Immature natural killer cell (primary cell): ENCODE measurements around the gene CALML4. TPM values are rescaled to one million over a fixed set of nuclear protein-coding genes. Genes with fewer than 3 reads are reported as not detected.
"Not testable (repeated sequence)": the region's sequence is repeated elsewhere in the genome, so short reads cannot be mapped to it uniquely, and the experiment has no call there.

ENCODE experiments used
- DNase-seq, 3 donors: peaks; one replicate each; pipeline ENCODE4 v3.0.0; 2022; ENCODE audit warnings: mixed read lengths in 1 of 3
- H3K27ac Mint-ChIP-seq, 6 donors: one replicate each; pipeline ENCODE4 v1.8.0; 2020; ENCODE audit warnings: mixed read lengths in 6 of 6, mild to moderate bottlenecking in 5 of 6, inconsistent platforms in 4 of 6, moderate library complexity in 3 of 6
- H3K27me3 Mint-ChIP-seq, 3 donors: one replicate each; pipeline ENCODE4 v1.8.0; 2020 to 2021; ENCODE audit warnings: low read depth in 3 of 3, mild to moderate bottlenecking in 3 of 3, mixed read lengths in 3 of 3, moderate library complexity in 3 of 3, inconsistent platforms in 1 of 3
- H3K36me3 Mint-ChIP-seq, 3 donors: one replicate each; pipeline ENCODE4 v1.8.0; 2020; ENCODE audit warnings: mixed read lengths in 3 of 3, inconsistent platforms in 2 of 3, mild to moderate bottlenecking in 2 of 3
- H3K4me1 Mint-ChIP-seq, 2 donors: one replicate each; pipeline ENCODE4 v1.8.0; 2020; ENCODE audit warnings: inconsistent platforms in 2 of 2, mild to moderate bottlenecking in 2 of 2, mixed read lengths in 2 of 2, moderate library complexity in 1 of 2
- H3K4me3 Mint-ChIP-seq, 5 donors: one replicate each; pipeline ENCODE4 v1.8.0; 2020; ENCODE audit warnings: mild to moderate bottlenecking in 5 of 5, mixed read lengths in 5 of 5, inconsistent platforms in 3 of 5, moderate library complexity in 3 of 5
- H3K9me3 Mint-ChIP-seq, 6 donors: one replicate each; pipeline ENCODE4 v1.8.0; 2020; ENCODE audit warnings: mild to moderate bottlenecking in 6 of 6, mixed read lengths in 6 of 6, inconsistent platforms in 4 of 6, moderate library complexity in 3 of 6
- polyA plus RNA-seq, 3 donors: library from polyadenylated mRNA; unstranded; fragments of 300-500 nt; fragmentation: Illumina TruSeq; gene quantifications; one replicate each; pipeline ENCODE4 v1.2.3, GENCODE V29; 2021

CALML4 gene
- polyA plus RNA-seq, 3 donors from 2014 or later, result 0.37 to 4.2 TPM; not detected in 1

DNA sequence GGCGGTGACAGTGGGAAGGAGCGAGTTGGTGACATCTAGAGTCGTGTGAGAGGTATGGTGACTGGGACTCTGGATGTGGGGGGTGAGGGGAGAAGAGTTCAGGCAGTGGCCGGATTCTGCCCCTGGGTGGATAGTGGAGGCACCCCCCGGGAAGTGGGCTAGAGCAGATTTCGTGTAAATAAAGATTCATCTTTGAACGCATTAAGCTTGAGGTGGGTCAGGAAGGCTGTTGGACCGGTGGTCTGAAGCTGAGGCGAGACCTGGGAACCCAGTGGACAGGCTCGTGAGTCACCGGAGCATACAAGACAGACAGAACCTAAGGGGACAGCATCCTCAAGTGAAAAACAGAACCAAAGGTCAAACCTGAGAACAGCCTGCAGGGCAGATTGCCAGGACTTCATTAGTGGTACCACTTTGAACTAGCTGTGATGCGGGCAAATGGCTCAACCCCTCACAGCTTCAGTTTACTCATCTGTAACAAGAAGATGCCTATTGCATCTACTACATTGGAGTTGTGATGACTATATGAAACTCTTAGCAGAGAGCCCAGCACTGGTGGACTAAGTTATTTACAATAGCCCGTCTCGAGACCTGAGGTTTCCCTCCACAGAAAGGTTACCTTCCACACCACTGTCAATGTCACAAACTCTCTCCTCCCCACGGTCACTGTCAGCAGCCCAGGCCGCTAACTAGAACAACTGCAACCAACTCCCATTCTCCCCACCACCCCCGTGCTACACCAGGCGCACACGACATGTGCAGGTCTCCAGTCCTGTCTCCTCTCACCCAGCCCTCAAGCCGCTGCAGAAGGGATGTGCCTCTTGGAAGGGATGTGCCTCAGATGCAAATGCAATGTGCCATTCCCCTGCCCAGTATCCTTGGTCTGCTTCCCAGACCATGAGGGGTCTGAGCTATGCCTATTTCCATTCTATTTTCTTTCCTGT lies 25.3 kb upstream of the CALML4 start:
- Mint-ChIP-seq H3K36me3 (no peaks in the 10 kb centered on the region), H3K27ac (peak overlapping the region; percentile 29 to 92 (median 82)), H3K4me1 (peaks cover 24% of the 10 kb centered on the region in 2 donors), H3K27me3 (peaks cover 8 to 12% (median 10%) of the 10 kb centered on the region in 3 donors), H3K4me3 (peak overlapping the region; percentile 90 to 95 (median 94)), H3K9me3 (no peaks in the 10 kb centered on the region)
- DNase-seq, result no peak

DNA sequence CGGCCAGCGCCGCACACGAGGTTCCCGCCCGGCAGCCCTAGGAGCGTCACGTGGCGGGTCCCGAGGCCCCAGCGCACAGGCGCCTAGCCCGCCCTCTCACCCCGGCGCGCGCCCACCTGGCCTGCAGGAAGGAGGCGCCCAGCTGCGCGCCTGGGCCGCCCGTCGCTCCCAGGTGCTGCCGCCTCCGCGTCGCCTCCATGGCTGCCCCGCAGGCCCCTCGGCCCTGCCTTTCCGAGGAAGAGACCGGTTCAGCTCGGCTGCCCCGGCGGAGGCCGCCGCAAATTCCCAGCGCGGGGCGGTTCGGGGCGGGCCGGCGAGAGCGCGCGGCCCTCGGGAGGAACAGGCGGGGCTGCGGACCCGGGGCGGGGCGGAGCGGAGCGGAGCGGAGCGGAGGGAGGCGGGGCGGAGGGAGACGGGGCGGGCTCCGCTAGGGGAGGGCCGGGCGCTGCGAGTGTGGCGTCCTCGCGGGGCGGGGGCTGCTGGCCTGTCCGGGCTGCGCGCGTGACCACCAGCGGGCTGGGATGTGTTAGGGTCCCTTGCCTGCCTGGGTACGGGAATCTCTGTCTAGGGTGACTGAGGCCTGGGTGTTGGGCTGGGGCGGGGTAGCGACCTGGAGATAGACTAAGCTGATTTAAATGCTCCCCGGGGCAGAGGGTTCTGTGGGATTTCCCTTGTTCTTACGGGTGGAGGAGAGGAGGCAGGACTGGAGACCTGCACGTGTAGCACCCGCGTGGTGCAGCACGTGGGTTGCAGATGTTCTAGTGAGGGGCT lies 24.4 kb upstream of the CALML4 start, which contains the start of gene CLN6:
Gene CLN6, minus strand, starts transcription at position 343 of the 771 bp plus-strand sequence. Its CDS starts 144 bp downstream, at position 199.
- H3K36me3 Mint-ChIP-seq, result no peaks in the 10 kb centered on the region
- H3K27me3 Mint-ChIP-seq, result peaks cover 6 to 9% (median 8%) of the 10 kb centered on the region in 3 donors
- H3K4me1 Mint-ChIP-seq, result peaks cover 31 to 32% of the 10 kb centered on the region in 2 donors
- peak; percentile 80 to 85 (median 83) for DNase-seq
- H3K9me3 Mint-ChIP-seq, result no peaks in the 10 kb centered on the region
- peak within 1 kb of the TSS; percentile 90 to 95 (median 94) for H3K4me3 Mint-ChIP-seq
- H3K27ac Mint-ChIP-seq, result peak within 1 kb of the TSS; percentile 29 to 92 (median 82)

DNA sequence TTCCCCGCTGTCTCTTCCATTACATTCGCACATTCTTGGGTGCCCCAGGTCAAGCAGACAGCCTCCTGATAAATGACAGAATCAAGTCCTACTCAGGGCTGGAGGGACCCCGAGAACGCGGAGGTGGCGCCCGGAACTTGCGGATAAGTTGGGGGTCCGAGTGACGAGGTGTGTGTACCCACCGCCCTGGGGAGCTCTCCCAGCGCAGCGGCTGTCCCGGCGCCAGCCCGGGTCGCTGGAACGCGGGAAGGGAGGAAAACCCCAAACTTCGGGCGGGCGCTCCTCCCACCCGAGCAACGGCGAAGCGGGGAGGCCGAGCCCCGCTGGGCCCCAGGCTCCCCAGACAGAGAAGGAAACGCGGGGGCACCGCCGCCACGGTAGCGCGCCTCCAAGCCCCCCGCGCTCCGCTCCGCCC lies 23.8 kb upstream of the CALML4 start:
- Mint-ChIP-seq H3K4me3 (peak overlapping the region; percentile 85 to 95 (median 88)), H3K9me3 (no peaks in the 10 kb centered on the region), H3K36me3 (no peaks in the 10 kb centered on the region), H3K27me3 (peaks cover 4 to 9% (median 8%) of the 10 kb centered on the region in 3 donors), H3K27ac (peak overlapping the region; percentile 14 to 81 (median 74)), H3K4me1 (peaks cover 32 to 33% of the 10 kb centered on the region in 2 donors)
- no peak for DNase-seq

DNA sequence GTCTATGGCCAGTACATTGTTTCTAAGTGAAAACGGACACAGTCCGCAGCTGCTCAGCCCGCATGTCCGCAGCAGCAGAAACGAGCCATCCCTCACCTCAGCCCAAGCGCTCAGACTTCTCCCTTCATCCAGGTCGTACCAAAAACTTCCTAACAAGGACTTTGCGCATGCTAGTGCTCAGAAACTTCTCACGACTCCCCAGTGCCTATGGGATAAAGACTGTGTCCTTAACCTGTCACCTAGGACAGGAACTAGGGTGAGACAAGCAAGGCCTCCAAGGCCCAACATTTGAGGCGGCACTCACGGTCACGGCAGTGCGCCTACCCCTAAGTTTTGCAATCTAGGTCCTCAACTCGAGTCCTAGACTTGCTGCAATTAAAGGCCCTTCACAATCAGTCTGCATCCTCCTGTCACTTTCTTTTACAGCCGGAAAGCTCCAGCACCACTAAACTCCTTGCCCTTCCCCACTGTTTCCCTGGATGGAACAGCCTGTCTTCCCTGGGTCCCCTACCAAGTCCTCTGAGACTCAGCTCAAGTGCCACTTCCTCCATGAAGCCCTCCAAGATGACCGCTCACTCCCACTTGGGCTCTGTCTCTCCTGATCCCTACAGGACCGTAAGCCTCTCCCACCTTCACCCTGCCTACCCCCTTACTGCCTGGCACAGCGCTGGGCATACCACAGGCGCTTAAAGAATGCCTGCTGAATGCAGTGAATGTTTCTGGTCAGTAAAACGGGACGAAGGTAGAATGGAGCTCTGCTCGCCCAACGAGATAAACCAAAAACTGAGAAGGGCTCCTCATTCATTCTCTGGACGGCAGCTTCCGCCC lies 23.2 kb upstream of the CALML4 start:
- H3K36me3 Mint-ChIP-seq, result no peaks in the 10 kb centered on the region
- H3K4me1 Mint-ChIP-seq, result peaks cover 32 to 33% of the 10 kb centered on the region in 2 donors
- peak overlapping the region; percentile 14 to 81 (median 74) for H3K27ac Mint-ChIP-seq
- DNase-seq, result no peak
- peaks cover 4 to 8% (median 7%) of the 10 kb centered on the region in 3 donors for H3K27me3 Mint-ChIP-seq
- no peaks in the 10 kb centered on the region for H3K9me3 Mint-ChIP-seq
- peak overlapping the region; percentile 85 to 95 (median 88) for H3K4me3 Mint-ChIP-seq

DNA sequence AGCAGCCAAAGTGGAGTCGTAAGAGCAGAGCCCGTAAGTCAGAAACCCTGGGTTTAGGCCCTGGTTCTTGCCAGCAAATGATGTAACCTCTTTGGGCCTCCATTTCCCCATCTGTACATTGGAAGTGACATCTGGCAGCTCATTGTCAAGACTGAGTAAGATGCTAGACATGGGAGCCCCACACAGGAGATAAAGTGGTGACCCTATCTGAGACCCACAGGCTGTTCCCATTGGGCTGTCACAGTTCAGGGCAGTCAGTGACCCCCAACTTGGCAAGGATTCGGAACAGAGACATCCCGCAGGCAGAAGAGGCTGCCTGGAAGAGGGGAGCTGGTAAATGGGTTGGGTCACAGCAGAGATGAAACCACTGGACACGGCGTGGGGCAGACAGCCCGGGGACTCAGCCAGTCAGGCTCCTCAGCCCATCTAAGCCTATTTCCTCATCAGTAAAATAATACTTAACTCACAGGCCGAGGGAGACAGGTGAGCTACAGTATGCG lies 22.6 kb upstream of the CALML4 start:
- DNase-seq, result no peak
- peak overlapping the region; percentile 85 to 95 (median 88) for H3K4me3 Mint-ChIP-seq
- no peaks in the 10 kb centered on the region for H3K36me3 Mint-ChIP-seq
- H3K27me3 Mint-ChIP-seq, result peaks cover 4 to 8% (median 7%) of the 10 kb centered on the region in 3 donors
- no peaks in the 10 kb centered on the region for H3K9me3 Mint-ChIP-seq
- H3K4me1 Mint-ChIP-seq, result peaks cover 32 to 33% of the 10 kb centered on the region in 2 donors
- H3K27ac Mint-ChIP-seq, result peak overlapping the region in 1 of 6 donors; percentile 39

DNA sequence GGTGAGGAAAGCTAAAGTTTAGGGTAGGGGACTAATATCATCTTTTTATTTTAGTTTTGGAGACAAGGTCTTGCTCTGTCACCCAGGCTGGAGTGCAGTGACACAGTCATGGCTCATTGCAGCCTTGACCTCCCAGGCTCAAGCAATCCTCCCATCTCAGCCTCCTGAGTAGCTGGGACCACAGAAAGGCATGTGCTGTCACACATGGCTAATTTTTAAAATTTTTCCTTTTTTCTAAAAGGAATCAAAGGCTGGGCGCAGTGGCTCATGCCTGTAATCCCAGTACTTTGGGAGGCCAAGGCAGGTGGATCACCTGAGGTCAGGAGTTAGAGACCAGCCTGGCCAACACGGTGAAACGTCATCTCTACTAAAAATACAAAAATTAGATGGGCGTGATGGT lies 20.3 kb upstream of the CALML4 start:
- DNase-seq, H3K9me3 Mint-ChIP-seq, H3K36me3 Mint-ChIP-seq, H3K4me3 Mint-ChIP-seq, H3K27me3 Mint-ChIP-seq: not testable (repeated sequence)
- Mint-ChIP-seq H3K27ac (peak overlapping the region in 1 of 6 donors; percentile 5), H3K4me1 (peaks cover 29 to 33% of the 10 kb centered on the region in 2 donors)

DNA sequence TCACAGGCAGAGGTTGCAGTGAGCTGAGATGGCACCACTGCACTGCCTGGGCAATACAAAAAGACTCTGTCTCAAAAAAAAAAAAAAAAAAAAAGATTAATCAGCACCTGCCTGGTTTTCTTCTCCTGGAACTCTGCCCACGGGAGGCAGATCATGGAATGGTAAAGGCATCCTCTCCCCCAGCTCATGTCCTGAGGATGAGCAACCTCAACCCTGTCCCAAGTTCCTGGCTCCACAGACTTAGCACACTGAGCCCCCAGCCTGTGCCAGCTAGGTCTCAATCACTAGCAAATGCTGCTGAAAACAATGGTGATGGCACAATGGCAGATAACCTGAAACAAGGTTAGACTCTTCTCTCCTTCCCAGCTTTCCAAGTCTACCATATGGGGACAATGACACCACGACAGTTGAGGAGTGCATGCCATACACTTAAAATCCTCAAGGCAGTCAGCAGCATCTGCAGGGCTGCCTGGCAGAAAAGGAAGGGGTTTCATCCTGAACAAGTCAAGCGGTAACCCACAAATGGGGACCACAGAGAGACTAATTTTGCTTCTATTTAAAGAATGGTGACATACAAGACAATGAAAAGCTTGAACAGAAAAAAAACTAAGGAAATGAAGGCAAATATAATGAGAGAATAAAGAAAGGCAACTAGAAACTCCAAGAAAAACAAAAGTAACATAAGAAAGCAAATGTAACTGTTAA lies 19.6 kb upstream of the CALML4 start:
- Mint-ChIP-seq H3K27me3 (peaks cover 0 to 2% (median 0%) of the 10 kb centered on the region in 3 donors), H3K9me3 (no peaks in the 10 kb centered on the region), H3K27ac (no peak overlapping the region), H3K36me3 (no peaks in the 10 kb centered on the region), H3K4me3 (no peak overlapping the region), H3K4me1 (peaks cover 23 to 27% of the 10 kb centered on the region in 2 donors)
- DNase-seq, result no peak

DNA sequence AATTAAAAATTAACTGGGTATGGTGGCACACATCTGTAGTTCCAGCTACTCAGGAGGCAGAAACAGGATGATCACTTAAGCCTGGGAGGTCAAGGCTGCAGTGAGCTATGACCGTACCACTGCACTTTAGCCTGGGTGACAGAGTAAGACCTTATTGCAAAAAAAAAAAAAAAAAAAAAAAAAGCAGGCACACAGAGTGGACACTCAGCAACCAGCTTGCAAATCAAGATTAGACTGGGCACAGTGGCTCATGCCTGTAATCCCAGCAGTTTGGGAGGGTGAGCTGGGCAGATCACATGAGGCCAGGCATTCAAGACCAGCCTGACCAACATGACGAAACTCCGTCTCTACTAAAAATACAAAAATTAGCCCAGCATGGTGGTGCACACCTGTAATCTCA lies 19.0 kb upstream of the CALML4 start:
- Mint-ChIP-seq H3K4me1 (peaks cover 23 to 26% of the 10 kb centered on the region in 2 donors), H3K27ac (no peak overlapping the region), H3K27me3 (peaks cover 0 to 2% (median 0%) of the 10 kb centered on the region in 3 donors), H3K4me3 (no peak overlapping the region), H3K9me3 (no peaks in the 10 kb centered on the region), H3K36me3 (no peaks in the 10 kb centered on the region)
- DNase-seq, result no peak

DNA sequence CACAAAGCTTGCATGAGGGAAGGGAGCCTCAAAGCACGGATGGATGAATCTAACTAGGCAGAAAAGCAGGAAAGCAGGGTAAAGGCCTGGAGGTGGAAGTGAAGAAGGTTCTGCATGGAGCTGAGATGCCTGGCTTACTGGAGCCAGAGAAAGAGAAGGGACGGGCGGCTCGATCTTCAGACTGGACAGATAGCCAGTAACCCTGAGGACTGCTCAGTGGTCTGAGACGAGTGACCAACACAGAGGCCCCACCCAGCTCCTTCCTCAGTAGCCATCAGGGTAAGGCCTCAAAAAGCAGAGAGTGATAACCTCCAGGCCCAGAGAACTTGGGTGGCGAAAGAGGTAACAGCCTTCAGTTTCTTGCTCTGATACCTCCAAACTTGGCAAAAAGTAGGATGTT lies 18.0 kb upstream of the CALML4 start:
- no peak overlapping the region for H3K4me3 Mint-ChIP-seq
- H3K27ac Mint-ChIP-seq, result peak overlapping the region in 1 of 6 donors; percentile 26
- DNase-seq, result no peak
- peaks cover 15 to 18% of the 10 kb centered on the region in 2 donors for H3K4me1 Mint-ChIP-seq
- peaks cover 0 to 2% (median 0%) of the 10 kb centered on the region in 3 donors for H3K27me3 Mint-ChIP-seq
- no peaks in the 10 kb centered on the region for H3K9me3 Mint-ChIP-seq
- H3K36me3 Mint-ChIP-seq, result peaks cover 0 to 3% (median 0%) of the 10 kb centered on the region in 3 donors

DNA sequence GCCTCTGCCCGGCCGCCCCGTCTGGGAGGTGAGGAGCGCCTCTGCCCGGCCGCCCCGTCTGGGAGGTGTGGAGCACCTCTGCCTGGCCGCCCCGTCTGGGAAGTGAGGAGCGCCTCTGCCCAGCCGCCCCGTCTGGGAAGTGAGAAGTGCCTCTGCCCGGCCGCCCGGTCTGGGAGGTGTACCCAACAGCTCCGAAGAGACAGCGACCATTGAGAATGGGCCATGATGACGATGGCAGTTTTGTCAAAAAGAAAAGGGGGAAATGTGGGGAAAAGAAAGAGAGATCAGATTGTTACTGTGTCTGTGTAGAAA lies 17.3 kb upstream of the CALML4 start:
- not testable (repeated sequence) for H3K4me3 Mint-ChIP-seq, H3K36me3 Mint-ChIP-seq, H3K27ac Mint-ChIP-seq, H3K27me3 Mint-ChIP-seq, DNase-seq, H3K9me3 Mint-ChIP-seq
- peaks cover 9 to 11% of the 10 kb centered on the region in 2 donors for H3K4me1 Mint-ChIP-seq

DNA sequence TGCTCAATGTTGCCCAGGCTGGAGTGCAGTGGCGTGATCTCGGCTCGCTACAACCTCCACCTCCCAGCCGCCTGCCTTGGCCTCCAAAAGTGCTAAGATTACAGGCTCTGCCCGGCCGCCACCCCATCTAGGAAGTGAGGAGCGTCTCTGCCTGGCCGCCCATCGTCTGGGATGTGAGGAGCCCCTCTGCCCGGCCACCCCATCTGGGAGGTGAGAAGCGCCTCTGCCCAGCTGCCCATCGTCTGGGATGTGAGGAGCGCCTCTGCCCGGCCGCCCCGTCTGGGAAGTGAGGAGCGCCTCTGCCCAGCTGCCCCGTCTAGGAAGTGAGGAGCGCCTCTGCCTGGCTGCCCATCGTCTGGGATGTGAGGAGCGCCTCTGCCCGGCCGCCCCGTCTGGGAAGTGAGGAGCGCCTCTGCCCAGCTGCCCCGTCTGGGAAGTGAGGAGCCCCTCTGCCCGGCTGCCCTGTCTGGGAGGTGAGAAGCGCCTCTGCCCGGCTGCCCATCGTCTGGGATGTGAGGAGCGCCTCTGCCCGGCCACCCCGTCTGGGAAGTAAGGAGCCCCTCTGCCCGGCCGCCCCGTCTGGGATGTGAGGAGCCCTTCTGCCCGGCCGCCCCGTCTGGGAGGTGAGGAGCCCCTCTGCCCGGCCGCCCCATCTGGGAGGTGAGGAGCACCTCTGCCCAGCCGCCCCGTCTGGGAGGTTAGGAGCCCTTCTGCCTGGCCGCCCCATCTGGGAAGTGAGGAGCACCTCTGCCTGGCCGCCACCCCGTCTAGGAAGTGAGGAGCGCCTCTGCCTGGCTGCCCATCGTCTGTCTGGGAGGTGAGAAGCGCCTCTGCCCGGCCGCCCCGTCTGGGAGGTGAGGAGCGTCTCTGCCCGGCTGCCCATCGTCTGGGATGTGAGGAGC lies 16.6 kb upstream of the CALML4 start:
- not testable (repeated sequence) for H3K4me3 Mint-ChIP-seq, H3K27ac Mint-ChIP-seq, H3K9me3 Mint-ChIP-seq, DNase-seq, H3K27me3 Mint-ChIP-seq, H3K4me1 Mint-ChIP-seq, H3K36me3 Mint-ChIP-seq

DNA sequence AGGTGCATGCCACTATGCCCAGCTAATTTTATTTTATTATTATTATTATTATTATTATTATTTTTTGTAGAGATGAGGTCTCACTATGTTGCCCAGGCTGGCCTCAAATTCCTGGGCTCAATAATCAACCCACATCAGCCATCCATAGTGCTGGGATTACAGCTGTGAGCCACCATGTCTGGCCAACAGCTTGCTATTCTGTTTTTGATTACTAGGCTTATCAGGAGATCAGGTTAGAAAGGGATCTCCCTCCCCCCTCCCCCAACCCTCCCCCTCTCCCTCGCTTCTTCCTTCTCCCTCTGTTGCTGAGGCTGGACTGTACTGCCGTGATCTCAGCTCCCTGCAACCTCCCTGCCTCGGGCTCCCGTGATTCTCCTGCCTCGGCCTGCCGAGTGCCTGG lies 15.8 kb upstream of the CALML4 start:
- DNase-seq, result no peak
- Mint-ChIP-seq H3K4me3 (no peak overlapping the region), H3K27ac (no peak overlapping the region), H3K27me3 (no peaks in the 10 kb centered on the region), H3K36me3 (peaks cover 0 to 11% (median 4%) of the 10 kb centered on the region in 3 donors), H3K4me1 (peaks cover 8 to 9% of the 10 kb centered on the region in 2 donors), H3K9me3 (no peaks in the 10 kb centered on the region)
